Glutamatergic neuron (in vitro differentiated cells): ENCODE results near the gene SLC12A1. TPM values are rescaled to one million over a fixed set of nuclear protein-coding genes. Genes with fewer than 3 reads are reported as not detected.

Experiments used
- DNase-seq: peaks from one replicate; pipeline ENCODE4 v3.0.0; 2022
- H3K27ac Mint-ChIP-seq: one replicate; pipeline ENCODE4 v1.8.0; 2020; ENCODE audit warnings: mild to moderate bottlenecking, mixed read lengths, inconsistent platforms; ENCODE audit not compliant: unreplicated experiment
- H3K27me3 Mint-ChIP-seq: one replicate; pipeline ENCODE4 v1.8.0; 2020; ENCODE audit warnings: mild to moderate bottlenecking, moderate library complexity, mixed read lengths, inconsistent platforms; ENCODE audit not compliant: unreplicated experiment
- H3K36me3 Mint-ChIP-seq: one replicate; pipeline ENCODE4 v1.8.0; 2020; ENCODE audit warnings: mild to moderate bottlenecking, mixed read lengths, inconsistent platforms; ENCODE audit not compliant: unreplicated experiment
- H3K4me1 Mint-ChIP-seq: one replicate; pipeline ENCODE4 v1.8.0; 2020; ENCODE audit warnings: mild to moderate bottlenecking, low read depth, mixed read lengths, inconsistent platforms; ENCODE audit not compliant: unreplicated experiment
- H3K4me3 Mint-ChIP-seq: one replicate; pipeline ENCODE4 v1.8.0; 2020; ENCODE audit warnings: mild to moderate bottlenecking, mixed read lengths, inconsistent platforms; ENCODE audit not compliant: unreplicated experiment
- H3K9me3 Mint-ChIP-seq: one replicate; pipeline ENCODE4 v1.8.0; 2020; ENCODE audit warnings: mild to moderate bottlenecking, moderate library complexity, mixed read lengths, inconsistent platforms; ENCODE audit not compliant: unreplicated experiment
- total RNA-seq: library from RNA; stranded (reverse); fragmentation: NEBNext Ultra II Directional; extraction: Animal tissue kit (Norgen Biotek cat#: 25700); gene quantifications from one replicate; pipeline ENCODE4 v1.2.1, GENCODE V29; 2021; ENCODE audit not compliant: unreplicated experiment
- TF ChIP-seq, protein P1 (sequence below): fragments of 200-600 bp; sonication (generic); IDR thresholded peaks from one replicate; pipeline ENCODE4 v1.5.0; 2021; ENCODE audit not compliant: partially characterized antibody, unreplicated experiment

The SLC12A1 gene
- total RNA-seq, 1 donor from 2014 or later, result not detected

DNA sequence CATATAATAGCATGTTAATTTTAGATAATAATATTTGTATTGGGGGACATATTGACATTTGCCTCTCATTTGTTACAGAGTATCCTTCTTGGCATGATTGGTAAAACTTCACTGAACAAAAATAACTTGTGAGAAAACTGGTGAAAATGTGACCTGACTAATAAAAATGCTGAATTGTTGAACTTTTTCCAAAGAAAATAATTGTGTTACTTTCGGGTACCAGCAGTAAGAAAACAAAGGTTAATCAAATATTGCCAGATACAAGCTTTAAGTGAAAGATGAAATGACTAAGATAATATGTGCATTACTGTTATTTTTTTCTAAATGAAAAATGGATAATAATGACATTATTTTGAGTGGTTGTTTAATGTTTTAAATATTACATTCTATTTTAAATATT lies 15.2 kb downstream of the SLC12A1 start:
- Mint-ChIP-seq H3K36me3 (no peaks in the 10 kb centered on the region), H3K4me1 (no peaks in the 10 kb centered on the region), H3K9me3 (no peaks in the 10 kb centered on the region), H3K27ac (no peak overlapping the region), H3K4me3 (no peak overlapping the region), H3K27me3 (no peaks in the 10 kb centered on the region)
- DNase-seq, result no peak
- TF ChIP-seq, protein P1, sequence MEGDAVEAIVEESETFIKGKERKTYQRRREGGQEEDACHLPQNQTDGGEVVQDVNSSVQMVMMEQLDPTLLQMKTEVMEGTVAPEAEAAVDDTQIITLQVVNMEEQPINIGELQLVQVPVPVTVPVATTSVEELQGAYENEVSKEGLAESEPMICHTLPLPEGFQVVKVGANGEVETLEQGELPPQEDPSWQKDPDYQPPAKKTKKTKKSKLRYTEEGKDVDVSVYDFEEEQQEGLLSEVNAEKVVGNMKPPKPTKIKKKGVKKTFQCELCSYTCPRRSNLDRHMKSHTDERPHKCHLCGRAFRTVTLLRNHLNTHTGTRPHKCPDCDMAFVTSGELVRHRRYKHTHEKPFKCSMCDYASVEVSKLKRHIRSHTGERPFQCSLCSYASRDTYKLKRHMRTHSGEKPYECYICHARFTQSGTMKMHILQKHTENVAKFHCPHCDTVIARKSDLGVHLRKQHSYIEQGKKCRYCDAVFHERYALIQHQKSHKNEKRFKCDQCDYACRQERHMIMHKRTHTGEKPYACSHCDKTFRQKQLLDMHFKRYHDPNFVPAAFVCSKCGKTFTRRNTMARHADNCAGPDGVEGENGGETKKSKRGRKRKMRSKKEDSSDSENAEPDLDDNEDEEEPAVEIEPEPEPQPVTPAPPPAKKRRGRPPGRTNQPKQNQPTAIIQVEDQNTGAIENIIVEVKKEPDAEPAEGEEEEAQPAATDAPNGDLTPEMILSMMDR, result no peak

DNA sequence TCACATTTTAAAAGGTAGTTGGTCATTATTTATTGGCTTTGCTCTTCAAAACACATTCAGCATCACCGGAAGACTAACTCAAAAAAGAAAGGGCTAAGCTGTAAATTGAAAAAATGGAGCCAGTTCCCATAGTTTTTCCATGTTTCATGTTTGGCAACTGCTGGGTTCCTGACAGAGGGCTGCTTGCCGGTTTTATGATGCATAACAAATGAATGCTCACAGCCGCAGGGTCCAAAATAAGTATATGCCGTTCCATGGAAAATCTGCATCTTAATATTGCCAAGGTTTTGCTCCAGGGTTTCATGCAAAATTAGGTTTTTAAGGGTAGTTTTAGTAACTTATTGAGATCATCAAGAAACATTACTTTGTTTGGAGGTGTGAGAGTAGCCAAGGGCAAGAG lies 15.8 kb downstream of the SLC12A1 start:
- Mint-ChIP-seq H3K4me3 (no peak overlapping the region), H3K27me3 (no peaks in the 10 kb centered on the region), H3K36me3 (no peaks in the 10 kb centered on the region), H3K27ac (no peak overlapping the region), H3K4me1 (no peaks in the 10 kb centered on the region), H3K9me3 (no peaks in the 10 kb centered on the region)
- no peak for DNase-seq
- TF ChIP-seq, protein P1, result no peak

DNA sequence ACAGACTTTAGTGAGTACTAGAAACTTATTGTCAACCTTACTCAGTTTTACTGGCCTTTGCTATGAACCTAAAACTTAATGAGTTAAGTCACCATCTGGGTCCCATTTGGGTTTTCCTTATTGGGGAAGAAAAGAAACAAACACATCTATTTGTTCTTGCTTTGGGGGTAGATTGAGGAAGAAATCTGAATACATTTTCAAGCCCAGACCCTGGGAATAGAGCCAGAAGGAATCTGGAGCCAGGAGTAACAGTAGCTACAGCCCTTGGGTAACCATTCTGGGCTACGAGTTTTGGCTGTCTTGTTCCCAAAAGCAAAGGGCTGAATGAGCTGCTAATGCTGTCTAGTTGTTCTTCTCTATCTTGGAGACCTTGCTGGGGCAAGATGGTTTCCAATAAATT lies 16.5 kb downstream of the SLC12A1 start:
- H3K27me3 Mint-ChIP-seq, result no peaks in the 10 kb centered on the region
- H3K27ac Mint-ChIP-seq, result no peak overlapping the region
- no peaks in the 10 kb centered on the region for H3K9me3 Mint-ChIP-seq
- no peaks in the 10 kb centered on the region for H3K4me1 Mint-ChIP-seq
- TF ChIP-seq, protein P1, result no peak
- no peak overlapping the region for H3K4me3 Mint-ChIP-seq
- H3K36me3 Mint-ChIP-seq, result no peaks in the 10 kb centered on the region
- DNase-seq, result no peak

DNA sequence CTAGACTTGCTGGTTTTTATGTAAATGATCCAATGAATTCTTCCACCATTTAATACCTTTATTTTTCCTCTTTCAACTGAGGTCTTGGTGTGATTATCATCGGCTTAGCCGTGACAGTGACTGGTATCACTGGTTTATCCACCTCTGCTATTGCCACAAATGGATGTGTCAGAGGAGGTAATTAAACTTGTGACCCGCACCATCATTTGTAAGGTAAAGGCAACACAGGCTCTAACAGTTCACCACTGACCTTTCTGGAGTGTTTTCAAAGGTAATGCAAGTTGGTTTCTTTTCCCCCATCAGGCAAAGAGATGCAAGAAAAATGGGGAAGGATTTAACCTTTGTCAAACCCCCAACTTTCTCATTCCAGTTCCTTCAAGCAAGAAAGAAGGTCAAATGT lies 19.7 kb downstream of the SLC12A1 start:
- H3K36me3 Mint-ChIP-seq, result no peaks in the 10 kb centered on the region
- TF ChIP-seq, protein P1, result no peak
- no peak overlapping the region for H3K4me3 Mint-ChIP-seq
- H3K27ac Mint-ChIP-seq, result no peak overlapping the region
- no peaks in the 10 kb centered on the region for H3K9me3 Mint-ChIP-seq
- H3K27me3 Mint-ChIP-seq, result no peaks in the 10 kb centered on the region
- no peak for DNase-seq
- no peaks in the 10 kb centered on the region for H3K4me1 Mint-ChIP-seq

DNA sequence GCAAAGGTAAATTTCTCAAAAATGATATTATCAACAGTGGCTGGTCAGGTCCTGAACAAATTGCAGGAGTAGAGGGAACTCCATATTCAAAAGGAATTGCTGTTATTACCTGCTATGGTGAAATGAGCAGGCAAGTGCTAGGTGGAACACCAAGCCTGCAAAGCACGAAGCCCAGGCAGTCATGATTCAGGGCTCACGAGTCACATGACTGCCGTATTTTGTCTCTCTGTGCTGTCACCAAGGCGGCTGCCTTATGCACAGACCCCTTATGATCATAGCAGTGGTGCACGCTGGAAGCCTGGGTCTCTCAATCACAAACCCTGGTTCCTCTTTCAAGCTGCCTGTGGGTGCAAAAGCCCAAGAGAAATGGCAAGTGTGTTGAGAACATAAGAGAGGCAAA lies 24.4 kb downstream of the SLC12A1 start:
- DNase-seq, result no peak
- Mint-ChIP-seq H3K27ac (no peak overlapping the region), H3K4me3 (no peak overlapping the region), H3K27me3 (no peaks in the 10 kb centered on the region), H3K9me3 (no peaks in the 10 kb centered on the region), H3K36me3 (no peaks in the 10 kb centered on the region), H3K4me1 (no peaks in the 10 kb centered on the region)
- TF ChIP-seq, protein P1, result no peak
